ENCODE measurements around the gene SGCG.
"Not testable (repeated sequence)": the region's sequence is repeated elsewhere in the genome, so short reads cannot be mapped to it uniquely, and the experiment has no call there.

SGCG gene, protein sequence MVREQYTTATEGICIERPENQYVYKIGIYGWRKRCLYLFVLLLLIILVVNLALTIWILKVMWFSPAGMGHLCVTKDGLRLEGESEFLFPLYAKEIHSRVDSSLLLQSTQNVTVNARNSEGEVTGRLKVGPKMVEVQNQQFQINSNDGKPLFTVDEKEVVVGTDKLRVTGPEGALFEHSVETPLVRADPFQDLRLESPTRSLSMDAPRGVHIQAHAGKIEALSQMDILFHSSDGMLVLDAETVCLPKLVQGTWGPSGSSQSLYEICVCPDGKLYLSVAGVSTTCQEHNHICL

GRCh38 chr13:23180711-23181110 is at the start of gene SGCG:
Gene SGCG (plus strand): TSS chr13:23180979. CDS start chr13:23203695, 22,716 bp downstream.
- TF ChIP-seq POLR2A (IDR thresholded peaks at IDR 0.05; ENCODE audit: extremely low read depth, insufficient read length) (no peak), CTCF (IDR thresholded peaks at IDR 0.05; ENCODE audit: low read depth, low read length) (no peak), MYC (IDR thresholded peaks at IDR 0.05; ENCODE audit: low read depth, low read length) (no peak)
- TF ChIP-seq, protein P1, sequence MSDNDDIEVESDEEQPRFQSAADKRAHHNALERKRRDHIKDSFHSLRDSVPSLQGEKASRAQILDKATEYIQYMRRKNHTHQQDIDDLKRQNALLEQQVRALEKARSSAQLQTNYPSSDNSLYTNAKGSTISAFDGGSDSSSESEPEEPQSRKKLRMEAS (IDR thresholded peaks at IDR 0.05; ENCODE audit: low read depth, low read length), result no peak
- DNase-seq (ENCODE audit: low read depth), result no peak
- H3K4me3 ChIP-seq (ENCODE audit: low read depth, low read length), result no peak within 1 kb of the TSS

GRCh38 chr13:23134542-23134941 is 46.2 kb upstream of the SGCG start:
- TF ChIP-seq CTCF (IDR thresholded peaks at IDR 0.05; ENCODE audit: low read depth, low read length) (no peak), POLR2A (IDR thresholded peaks at IDR 0.05; ENCODE audit: extremely low read depth, insufficient read length) (no peak)
- TF ChIP-seq, protein P1 (IDR thresholded peaks at IDR 0.05; ENCODE audit: low read depth, low read length), result no peak
- no peak for DNase-seq (ENCODE audit: low read depth)

DNA sequence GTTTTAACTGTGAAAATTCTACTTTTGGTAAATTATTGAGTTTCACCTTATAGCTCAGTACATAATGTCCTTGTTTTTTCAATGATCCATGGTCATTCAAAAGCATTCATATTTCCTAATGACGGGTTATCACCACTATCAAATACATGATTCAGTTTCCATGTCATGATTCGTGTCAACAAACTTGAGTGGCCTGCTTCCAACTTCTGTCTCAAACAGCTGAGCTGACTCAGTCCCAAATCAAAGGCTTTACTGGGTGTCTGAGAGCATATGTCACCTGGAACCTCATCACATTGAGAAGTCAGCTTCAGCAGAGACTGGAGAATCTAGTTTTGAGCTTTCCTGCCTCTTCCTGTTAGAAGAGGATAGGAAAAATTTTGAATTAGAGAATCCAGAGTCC is 40.3 kb upstream of the SGCG start:
- no peak for DNase-seq (ENCODE audit: low read depth)

More at GRCh38 chr13:23134542-23134941, 46.2 kb upstream of the SGCG start:
- no peak overlapping the region for H3K4me3 ChIP-seq (ENCODE audit: low read depth, low read length)

DNA sequence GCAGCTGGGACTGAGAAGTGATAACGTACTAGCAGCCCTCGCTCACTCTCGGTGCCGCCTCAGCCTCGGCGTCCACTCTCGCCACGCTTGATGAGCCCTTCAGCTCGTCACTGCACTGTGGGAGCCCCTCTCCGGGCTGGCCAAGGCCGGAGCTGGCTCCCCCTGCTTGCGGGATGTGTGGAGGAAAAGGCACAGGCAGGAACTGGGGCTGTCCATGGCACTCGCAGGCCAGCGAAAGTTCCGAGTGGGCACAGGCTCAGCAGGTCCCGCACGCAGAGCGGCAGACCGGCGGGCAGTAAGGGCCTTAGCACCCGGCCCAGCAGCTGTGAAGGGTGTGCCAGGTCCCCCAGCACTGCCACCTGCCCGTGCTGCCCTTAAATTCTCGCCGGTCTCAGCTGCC is 38.8 kb upstream of the SGCG start:
- no peak overlapping the region for H3K4me3 ChIP-seq (ENCODE audit: low read depth, low read length)
- TF ChIP-seq MYC (IDR thresholded peaks at IDR 0.05; ENCODE audit: low read depth, low read length), result no peak
- no peak for TF ChIP-seq CTCF (IDR thresholded peaks at IDR 0.05; ENCODE audit: low read depth, low read length)
- no peak for TF ChIP-seq POLR2A (IDR thresholded peaks at IDR 0.05; ENCODE audit: extremely low read depth, insufficient read length)
- TF ChIP-seq, protein P1 (IDR thresholded peaks at IDR 0.05; ENCODE audit: low read depth, low read length), result no peak

More for the DNA sequence above, 40.3 kb upstream of the SGCG start:
- no peak overlapping the region for H3K4me3 ChIP-seq (ENCODE audit: low read depth, low read length)
- TF ChIP-seq POLR2A (IDR thresholded peaks at IDR 0.05; ENCODE audit: extremely low read depth, insufficient read length) (no peak), CTCF (IDR thresholded peaks at IDR 0.05; ENCODE audit: low read depth, low read length) (no peak), MYC (IDR thresholded peaks at IDR 0.05; ENCODE audit: low read depth, low read length) (no peak)
- TF ChIP-seq, protein P1 (IDR thresholded peaks at IDR 0.05; ENCODE audit: low read depth, low read length), result no peak

GRCh38 chr13:23142607-23143006 is 38.2 kb upstream of the SGCG start:
- H3K4me3 ChIP-seq (ENCODE audit: low read depth, low read length), result not testable (repeated sequence)

More for the DNA sequence above, 38.8 kb upstream of the SGCG start:
- DNase-seq (ENCODE audit: low read depth), result no peak

DNA sequence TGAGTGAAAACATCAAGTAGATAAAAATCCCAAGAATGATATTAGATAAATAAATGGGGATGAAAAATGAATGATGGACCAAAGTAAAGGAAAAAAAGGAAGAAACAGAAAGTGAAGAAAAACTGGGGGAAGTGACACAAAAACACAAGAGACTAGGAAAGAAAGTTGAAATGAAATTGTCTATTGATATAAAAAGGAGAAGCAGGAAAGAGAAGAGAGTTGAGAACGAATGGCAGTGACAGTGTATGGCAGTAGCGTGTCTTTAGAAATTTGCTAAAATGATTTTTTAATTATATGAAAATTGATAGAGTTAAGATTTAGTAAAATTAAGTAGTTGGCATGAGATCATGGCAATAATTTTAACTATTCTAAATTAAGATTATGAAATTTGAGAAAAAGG is 36.3 kb upstream of the SGCG start:
- no peak for DNase-seq (ENCODE audit: low read depth)
- TF ChIP-seq CTCF (IDR thresholded peaks at IDR 0.05; ENCODE audit: low read depth, low read length) (no peak), MYC (IDR thresholded peaks at IDR 0.05; ENCODE audit: low read depth, low read length) (no peak), POLR2A (IDR thresholded peaks at IDR 0.05; ENCODE audit: extremely low read depth, insufficient read length) (no peak)
- TF ChIP-seq, protein P1 (IDR thresholded peaks at IDR 0.05; ENCODE audit: low read depth, low read length), result no peak
- H3K4me3 ChIP-seq (ENCODE audit: low read depth, low read length), result no peak overlapping the region

More at GRCh38 chr13:23142607-23143006, 38.2 kb upstream of the SGCG start:
- not testable (repeated sequence) for DNase-seq (ENCODE audit: low read depth)
